ENCODE results near the gene NPAS4.
A peak's percentile ranks its signal among the peaks of the same experiment; 100 is the strongest.

The NPAS4 gene

DNA sequence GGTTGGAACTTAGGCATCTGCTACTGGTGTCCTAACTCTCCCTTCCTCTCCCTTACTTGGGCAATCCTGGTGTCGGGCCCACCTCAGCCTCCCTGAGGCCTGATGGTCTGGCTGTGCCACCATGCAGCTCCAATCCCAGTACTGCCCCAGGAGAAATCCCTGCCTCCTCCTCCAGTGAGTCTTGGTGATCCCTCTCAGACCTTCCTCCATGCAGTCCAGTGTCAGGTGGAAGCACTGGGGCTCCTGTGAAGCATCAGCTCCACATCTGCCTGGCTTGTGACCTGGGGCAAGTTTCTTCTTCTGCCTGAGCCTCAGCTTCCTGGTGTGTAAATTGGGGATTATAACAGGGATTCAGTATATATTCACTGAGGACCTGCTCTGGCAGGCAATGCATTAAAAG, 44.1 kb downstream of the NPAS4 start:
- Histone ChIP-seq H3K4me1 (peaks cover 7% of the 10 kb centered on the region), H3K27ac (no peak overlapping the region), H3K9me3 (ENCODE audit: control insufficient read depth, low read length) (no peaks in the 10 kb centered on the region), H3K4me3 (ENCODE audit: low read depth, low read length) (no peak overlapping the region), H3K36me3 (ENCODE audit: control insufficient read depth, insufficient read depth, low read length) (no peaks in the 10 kb centered on the region), H3K27me3 (ENCODE audit: control insufficient read depth, insufficient read depth, low read length) (no peaks in the 10 kb centered on the region), H3K79me2 (peaks cover 5% of the 10 kb centered on the region), H3K9ac (no peak overlapping the region), H2AFZ (no peak overlapping the region), H3K4me2 (ENCODE audit: low read length) (no peak overlapping the region)
- TF ChIP-seq, protein P1, sequence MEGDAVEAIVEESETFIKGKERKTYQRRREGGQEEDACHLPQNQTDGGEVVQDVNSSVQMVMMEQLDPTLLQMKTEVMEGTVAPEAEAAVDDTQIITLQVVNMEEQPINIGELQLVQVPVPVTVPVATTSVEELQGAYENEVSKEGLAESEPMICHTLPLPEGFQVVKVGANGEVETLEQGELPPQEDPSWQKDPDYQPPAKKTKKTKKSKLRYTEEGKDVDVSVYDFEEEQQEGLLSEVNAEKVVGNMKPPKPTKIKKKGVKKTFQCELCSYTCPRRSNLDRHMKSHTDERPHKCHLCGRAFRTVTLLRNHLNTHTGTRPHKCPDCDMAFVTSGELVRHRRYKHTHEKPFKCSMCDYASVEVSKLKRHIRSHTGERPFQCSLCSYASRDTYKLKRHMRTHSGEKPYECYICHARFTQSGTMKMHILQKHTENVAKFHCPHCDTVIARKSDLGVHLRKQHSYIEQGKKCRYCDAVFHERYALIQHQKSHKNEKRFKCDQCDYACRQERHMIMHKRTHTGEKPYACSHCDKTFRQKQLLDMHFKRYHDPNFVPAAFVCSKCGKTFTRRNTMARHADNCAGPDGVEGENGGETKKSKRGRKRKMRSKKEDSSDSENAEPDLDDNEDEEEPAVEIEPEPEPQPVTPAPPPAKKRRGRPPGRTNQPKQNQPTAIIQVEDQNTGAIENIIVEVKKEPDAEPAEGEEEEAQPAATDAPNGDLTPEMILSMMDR (IDR thresholded peaks at IDR 0.05): no peak

DNA sequence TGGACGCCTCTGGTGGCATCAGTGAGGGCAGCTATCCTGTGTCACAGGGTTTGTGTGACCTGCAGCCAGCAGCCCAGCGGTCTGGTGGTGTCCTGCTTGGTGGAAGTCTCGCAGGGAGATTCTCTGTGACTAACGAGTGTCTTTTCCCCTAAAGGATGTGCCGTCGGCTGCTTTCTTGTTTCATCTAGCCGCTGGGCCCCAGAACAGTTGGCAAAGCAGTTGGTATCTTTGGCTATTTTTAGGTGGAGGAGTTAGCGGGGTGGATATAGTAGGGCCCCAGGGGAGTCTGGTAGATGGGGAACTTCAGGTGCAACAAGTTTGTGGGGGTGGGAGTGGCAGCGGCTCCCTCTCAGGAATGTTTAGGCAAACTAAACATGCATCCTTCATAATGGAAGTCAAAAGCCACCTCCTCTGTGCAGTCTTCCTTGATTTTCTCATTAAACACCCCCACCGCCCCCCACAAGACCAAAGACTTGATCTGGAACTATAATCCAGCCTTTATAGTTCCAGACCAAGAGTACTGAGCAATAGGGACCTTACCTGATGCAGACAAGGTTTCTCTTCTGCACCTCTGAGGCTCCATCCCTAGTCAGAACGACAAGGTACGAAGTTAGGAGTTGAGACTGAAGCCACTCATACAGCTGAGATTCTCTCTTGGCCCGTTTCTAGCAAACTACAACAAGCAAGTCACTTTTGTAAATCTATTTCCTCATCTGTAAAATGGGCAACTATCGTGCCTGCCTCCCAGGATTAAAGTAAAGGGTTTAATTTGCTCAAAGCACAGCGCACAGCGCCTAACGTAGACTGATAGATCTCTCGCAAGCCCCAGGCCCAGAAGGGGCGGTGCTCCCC, 44.8 kb downstream of the NPAS4 start:
- Histone ChIP-seq H3K27me3 (ENCODE audit: control insufficient read depth, insufficient read depth, low read length) (no peaks in the 10 kb centered on the region), H3K4me2 (ENCODE audit: low read length) (peak overlapping the region; percentile 62), H2AFZ (peak overlapping the region; percentile 95), H3K27ac (peak overlapping the region; percentile 74), H3K4me1 (peaks cover 7% of the 10 kb centered on the region), H3K36me3 (ENCODE audit: control insufficient read depth, insufficient read depth, low read length) (no peaks in the 10 kb centered on the region), H3K9ac (no peak overlapping the region), H3K4me3 (ENCODE audit: low read depth, low read length) (peak overlapping the region; percentile 53), H3K9me3 (ENCODE audit: control insufficient read depth, low read length) (no peaks in the 10 kb centered on the region), H3K79me2 (peaks cover 5% of the 10 kb centered on the region)
- TF ChIP-seq, protein P1 (IDR thresholded peaks at IDR 0.05): no peak

DNA sequence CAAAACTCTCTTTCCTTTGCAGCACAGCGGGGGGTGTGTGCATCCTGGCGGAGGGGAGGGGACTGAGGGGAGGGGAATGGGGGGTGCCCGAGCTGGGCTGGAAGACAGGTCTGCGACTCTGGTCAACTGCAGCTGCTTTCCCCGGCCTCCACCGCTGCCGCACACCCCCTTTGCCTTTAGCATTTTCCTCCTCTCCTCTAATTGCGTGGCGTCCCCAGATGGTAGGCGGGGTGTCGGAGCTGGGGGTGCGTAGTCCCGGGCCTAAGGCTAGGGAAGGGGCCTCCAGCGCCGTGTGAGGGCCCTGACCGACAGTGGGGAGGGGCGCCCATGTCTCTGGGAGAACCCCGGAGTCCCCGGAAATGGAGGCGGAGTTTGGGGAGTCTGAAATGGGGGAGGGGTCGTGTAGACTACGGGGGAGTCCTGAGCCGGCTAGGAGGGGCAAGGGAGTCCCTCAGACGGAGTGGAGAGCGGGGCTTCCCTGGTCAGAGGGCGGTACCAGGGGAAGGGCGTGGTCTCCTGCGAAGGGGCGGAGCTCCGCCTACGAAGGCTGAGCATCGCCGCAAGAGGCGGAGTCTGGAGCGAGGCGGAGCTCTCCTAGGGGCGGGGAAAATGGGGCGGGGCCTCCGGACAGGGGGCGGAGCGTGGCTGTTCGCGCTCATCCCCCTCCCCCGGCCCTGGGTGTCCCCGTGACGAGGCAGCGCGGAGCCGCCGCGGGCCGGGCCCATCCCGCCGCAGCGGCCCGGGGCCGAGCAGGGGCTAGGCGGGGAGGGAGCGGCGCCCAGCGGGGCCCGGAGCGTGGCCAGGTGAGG, 45.6 kb downstream of the NPAS4 start, which contains the start of gene PELI3:
PELI3 (plus strand) TSS at position 681 of the 809 bp plus-strand sequence. CDS start 1,224 bp downstream, outside the sequence.
- peak within 1 kb of the TSS; percentile 95 for H2AFZ ChIP-seq
- peaks cover 7% of the 10 kb centered on the region for H3K4me1 ChIP-seq
- H3K27me3 ChIP-seq (ENCODE audit: control insufficient read depth, insufficient read depth, low read length): no peaks in the 10 kb centered on the region
- peak within 1 kb of the TSS; percentile 74 for H3K27ac ChIP-seq
- H3K4me3 ChIP-seq (ENCODE audit: low read depth, low read length): peak within 1 kb of the TSS; percentile 79
- H3K79me2 ChIP-seq: peaks cover 5% of the 10 kb centered on the region
- H3K9me3 ChIP-seq (ENCODE audit: control insufficient read depth, low read length): no peaks in the 10 kb centered on the region
- TF ChIP-seq, protein P1 (IDR thresholded peaks at IDR 0.05): no peak
- H3K36me3 ChIP-seq (ENCODE audit: control insufficient read depth, insufficient read depth, low read length): no peaks in the 10 kb centered on the region
- H3K9ac ChIP-seq: peak within 1 kb of the TSS; percentile 34
- peak within 1 kb of the TSS; percentile 72 for H3K4me2 ChIP-seq (ENCODE audit: low read length)

DNA sequence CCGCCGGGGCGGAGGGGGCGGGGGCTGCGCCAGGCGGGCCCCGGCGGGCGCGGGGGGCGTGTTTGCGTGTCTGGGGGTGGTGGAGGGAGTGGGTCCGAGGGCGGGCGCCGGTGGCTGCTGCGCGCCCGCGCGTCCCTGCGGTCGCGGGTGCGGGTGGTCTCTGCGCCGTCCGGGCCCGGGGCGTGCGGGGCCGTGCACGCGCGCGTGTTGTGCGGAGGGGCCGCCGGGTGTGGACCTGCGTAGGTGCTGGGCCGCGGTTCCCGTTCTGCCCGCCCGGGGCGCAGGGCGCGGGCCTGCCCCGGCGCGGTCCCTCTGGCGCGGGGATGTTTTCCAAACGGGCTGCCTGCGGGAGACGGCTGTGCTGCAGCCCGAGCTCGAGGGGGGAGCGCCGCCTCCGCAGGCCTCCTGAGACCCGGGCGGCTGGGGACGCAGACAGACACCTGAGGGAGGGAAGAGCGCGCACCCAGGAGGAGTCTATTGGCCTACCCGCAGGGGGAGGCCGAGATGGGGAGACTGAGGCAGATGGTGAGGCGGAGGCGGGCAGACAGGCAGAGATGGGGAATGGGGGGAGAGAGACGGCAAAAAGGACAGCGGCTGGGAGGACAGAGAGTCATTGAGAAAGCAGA, 46.3 kb downstream of the NPAS4 start:
- Histone ChIP-seq H3K4me1 (peaks cover 7% of the 10 kb centered on the region), H3K9me3 (ENCODE audit: control insufficient read depth, low read length) (no peaks in the 10 kb centered on the region), H2AFZ (peak overlapping the region; percentile 78), H3K36me3 (ENCODE audit: control insufficient read depth, insufficient read depth, low read length) (no peaks in the 10 kb centered on the region), H3K4me3 (ENCODE audit: low read depth, low read length) (peak overlapping the region; percentile 79), H3K27me3 (ENCODE audit: control insufficient read depth, insufficient read depth, low read length) (no peaks in the 10 kb centered on the region), H3K27ac (no peak overlapping the region), H3K4me2 (ENCODE audit: low read length) (peak overlapping the region; percentile 72), H3K79me2 (peaks cover 5% of the 10 kb centered on the region), H3K9ac (no peak overlapping the region)
- TF ChIP-seq, protein P1 (IDR thresholded peaks at IDR 0.05): peak; percentile 22
